HCT116 (cell line): ENCODE data around the gene FGF7. TPM values are rescaled to one million over a fixed set of nuclear protein-coding genes. Genes with fewer than 3 reads are reported as not detected.
"Not testable (repeated sequence)": the region's sequence is repeated elsewhere in the genome, so short reads cannot be mapped to it uniquely, and the experiment has no call there.

Experiments
- ATAC-seq: fragments of 200-7000 bp; cut with Tn5 transposase; 2 replicates; pipeline ENCODE4 v1.9.1; 2020; ENCODE audit warnings: mild to moderate bottlenecking, moderate library complexity
- BruUV-seq: library from RNA; stranded (reverse); fragments of 400-500 nt; replicated peaks from 2 replicates; lab custom pipeline; 2021; lab: Mats Ljungman, UMichigan
- CTCF ChIA-PET: fragments of 300-600 bp; sonication (Branson Sonifier 250); formaldehyde crosslinking; loops from one replicate; lab custom pipeline; 2021; ENCODE audit warnings: antibody characterized with exemption; lab: Charles Lee
- POLR2A ChIA-PET: fragments of 300-600, 350-600 bp; sonication (Branson Sonifier 250); formaldehyde crosslinking; loops from one replicate; lab custom pipeline; 2021; ENCODE audit warnings: antibody characterized with exemption; lab: Charles Lee
- RAD21 ChIA-PET, 2 experiments: fragments of 300-600 bp; sonication (Branson Sonifier 250); formaldehyde crosslinking; loops; one replicate each; lab custom pipeline; 2023; ENCODE audit warnings: low total read pairs in 2 of 2; ENCODE audit not compliant: uncharacterized antibody in 2 of 2, unreplicated experiment in 2 of 2, low non-redundant PET in 1 of 2; lab: Charles Lee
- DNase-seq: peaks from one replicate; pipeline ENCODE4 v3.0.0-alpha.2; 2010; ENCODE audit warnings: low read depth, low spot score
- H2AFZ ChIP-seq: fragments of 200-600 bp; shearing (Covaris generic), sonication (generic); 2 replicates; pipeline ENCODE4 v1.6.1; 2017; ENCODE audit warnings: low read depth, mixed run types, mixed read lengths, antibody characterized with exemption, low read length; ENCODE audit not compliant: poor library complexity, severe bottlenecking
- H3K27ac ChIP-seq: 2 replicates; pipeline ENCODE4 v1.5.1; 2012; ENCODE audit warnings: low read depth, low read length
- H3K27me3 ChIP-seq: fragments of 200-600 bp; sonication (generic); 2 replicates; pipeline ENCODE4 v1.6.1; 2016; ENCODE audit warnings: mixed run types, low read length, mixed read lengths; ENCODE audit not compliant: insufficient read depth
- H3K36me3 ChIP-seq, 2 experiments: fragments of 200-500 bp in 1 of 2; fragments of 200-600 bp in 1 of 2; sonication (Bioruptor generic) in 1 of 2; sonication (generic) in 1 of 2; 2 replicates each; pipeline versions ENCODE4 v1.5.1 to v1.6.1; 2014 to 2016; ENCODE audit warnings: low read length in 2 of 2, inconsistent platforms in 1 of 2, mixed read lengths in 1 of 2, mixed run types in 1 of 2; ENCODE audit not compliant: insufficient read depth in 2 of 2, control insufficient read depth in 1 of 2
- H3K4me1 ChIP-seq, 2 experiments: fragments of 200-600 bp in 1 of 2; sonication (generic) in 1 of 2; 2 replicates each; pipeline versions ENCODE4 v1.5.1 to v1.6.1; 2012 to 2017; ENCODE audit warnings: low read length in 2 of 2, inconsistent platforms in 1 of 2, mild to moderate bottlenecking in 1 of 2, mixed read lengths in 1 of 2, mixed run types in 1 of 2, moderate library complexity in 1 of 2; ENCODE audit not compliant: insufficient read depth in 2 of 2, control insufficient read depth in 1 of 2
- H3K4me2 ChIP-seq: fragments of 200-600 bp; sonication (generic); 2 replicates; pipeline ENCODE4 v1.6.1; 2017; ENCODE audit warnings: mixed run types, low read length, mixed read lengths
- H3K4me3 ChIP-seq, 2 experiments: fragments of 200-600 bp in 1 of 2; sonication (generic) in 1 of 2; replicated peaks in 1 of 2; 2 replicates each; pipeline ENCODE4 v1.5.1; 2011 to 2016; ENCODE audit warnings: low read length in 2 of 2, control low read depth in 1 of 2, low read depth in 1 of 2, mild to moderate bottlenecking in 1 of 2, mixed read lengths in 1 of 2, mixed run types in 1 of 2
- H3K79me2 ChIP-seq: fragments of 200-600 bp; sonication (generic); 2 replicates; pipeline ENCODE4 v1.6.1; 2017; ENCODE audit warnings: mild to moderate bottlenecking, mixed run types, low read length, moderate library complexity, mixed read lengths; ENCODE audit not compliant: insufficient read depth
- H3K9ac ChIP-seq: fragments of 200-600 bp; sonication (generic); 2 replicates; pipeline ENCODE4 v1.6.1; 2016; ENCODE audit warnings: low read length, mixed read lengths
- H3K9me2 ChIP-seq: fragments of 200-600 bp; sonication (generic), shearing (Covaris generic); 2 replicates; pipeline ENCODE4 v1.6.1; 2017; ENCODE audit warnings: mixed run types, mild to moderate bottlenecking, moderate library complexity; ENCODE audit not compliant: insufficient read depth
- H3K9me3 ChIP-seq, 2 experiments: fragments of 200-500 bp in 1 of 2; fragments of 200-600 bp in 1 of 2; sonication (Bioruptor generic) in 1 of 2; sonication (generic) in 1 of 2; 2 replicates each; pipeline ENCODE4 v1.6.1; 2014 to 2017; ENCODE audit warnings: low read length in 2 of 2, mixed read lengths in 2 of 2, inconsistent platforms in 1 of 2, low read depth in 1 of 2, mild to moderate bottlenecking in 1 of 2, mixed run types in 1 of 2, moderate library complexity in 1 of 2; ENCODE audit not compliant: control insufficient read depth in 1 of 2, insufficient read depth in 1 of 2
- H4K20me1 ChIP-seq: fragments of 200-600 bp; sonication (generic), shearing (Covaris generic); 2 replicates; pipeline ENCODE4 v1.6.1; 2017; ENCODE audit warnings: mixed run types, mild to moderate bottlenecking, moderate library complexity; ENCODE audit not compliant: insufficient read depth
- CBX3 ChIP-seq: IDR thresholded peaks from 2 replicates; pipeline ENCODE4 v1.6.1; 2012; ENCODE audit warnings: low read depth
- RAD21 ChIP-seq: IDR thresholded peaks from 2 replicates; pipeline ENCODE4 v1.6.1; 2012; ENCODE audit warnings: low read depth, mild to moderate bottlenecking
- REST ChIP-seq: IDR thresholded peaks from 2 replicates; pipeline ENCODE4 v1.6.1; 2012; ENCODE audit warnings: low read depth
- SIN3A ChIP-seq: IDR thresholded peaks from 2 replicates; pipeline ENCODE4 v1.6.1; 2012; ENCODE audit warnings: low read depth
- YY1 ChIP-seq: IDR thresholded peaks from 2 replicates; pipeline ENCODE4 v1.6.1; 2011; ENCODE audit warnings: low read length, low read depth, moderate library complexity, mild to moderate bottlenecking; ENCODE audit not compliant: insufficient replicate concordance; ENCODE audit errors: extremely low read depth
- ZFX ChIP-seq: fragments of 450-650 bp; IDR thresholded peaks from 2 replicates; pipeline ENCODE4 v1.6.1; 2017
- intact Hi-C: fragments of 100-400 bp; cut with micrococcal nuclease; formaldehyde crosslinking; loops from 2 replicates; pipeline ENCODE4 v1.10.0; 2022
- total RNA-seq: library from RNA; stranded (reverse); gene quantifications from one replicate; pipeline ENCODE4 v1.2.1, GENCODE V29; 2021; ENCODE audit not compliant: unreplicated experiment

FGF7 gene
- total RNA-seq, 1 experiment from 2014 or later = 0.49 TPM

- no peak overlapping the region for H3K4me3 ChIP-seq
- intact Hi-C loops = no loop called here
- RAD21 ChIA-PET = no interaction called here
- no peak overlapping the region for H3K27ac ChIP-seq
- no peak for DNase-seq
- H3K9ac ChIP-seq = no peak overlapping the region
- CTCF ChIA-PET = no interaction called here
- TF ChIP-seq ZFX (no peak), YY1 (no peak), CBX3 (no peak), RAD21 (no peak), SIN3A (no peak), REST (no peak)
- H2AFZ ChIP-seq = no peak overlapping the region
- H3K9me3 ChIP-seq = no peaks in the 10 kb centered on the region
- H3K4me1 ChIP-seq = no peaks in the 10 kb centered on the region
- no TSS peak for BruUV-seq
- POLR2A ChIA-PET = no interaction called here
- no peaks in the 10 kb centered on the region for H3K36me3 ChIP-seq
- H3K4me2 ChIP-seq = no peak overlapping the region
- no peaks in the 10 kb centered on the region for H3K79me2 ChIP-seq
- H4K20me1 ChIP-seq = no peaks in the 10 kb centered on the region
- no peak for ATAC-seq
- no peaks in the 10 kb centered on the region for H3K27me3 ChIP-seq
- no peaks in the 10 kb centered on the region for H3K9me2 ChIP-seq
These were observed 35.6 kb upstream of the FGF7 start for GRCh38 chr15:49387471-49387870.

GRCh38 chr15:49402515-49403296, 20.3 kb upstream of the FGF7 start:
- POLR2A ChIA-PET, H3K27me3 ChIP-seq, H3K36me3 ChIP-seq, H3K79me2 ChIP-seq, H4K20me1 ChIP-seq, H3K4me3 ChIP-seq, DNase-seq, H3K4me1 ChIP-seq, H2AFZ ChIP-seq, ATAC-seq, BruUV-seq, H3K4me2 ChIP-seq, H3K9me2 ChIP-seq, intact Hi-C loops, H3K9me3 ChIP-seq, RAD21 ChIA-PET, H3K27ac ChIP-seq, H3K9ac ChIP-seq: not testable (repeated sequence)
- CTCF ChIA-PET = interaction anchor here (1.0 kb wide), 1 partner anchor 19 kb away, joined by 3 read pairs; no protein-coding TSS in a partner anchor
